ENCODE measurements around the gene C1QTNF12. TPM values are rescaled to one million over a fixed set of nuclear protein-coding genes. Genes with fewer than 3 reads are reported as not detected.

C1QTNF12 gene
- total and polyA plus RNA-seq, 2 of the 8 experiments (the other 6 are each of a cell fraction or from before 2014, with no cell fraction given): 2.1 to 3.7 TPM

- FAIRE-seq (no peak), DNase-seq (ENCODE audit: low read depth in 1 of 2, low spot score in 2 of 2) (no peak)
- no peak overlapping the region for H4K5ac ChIP-seq (ENCODE audit: insufficient read length, low read depth, low read length)
- 45% methylated on average over 24 of the region's 24 CpGs; no CpG with 5 or more reads in 1 of the 2 experiments for WGBS, 2 experiments (ENCODE audit: extremely low coverage in 1 of 2, insufficient coverage in 1 of 2, insufficient read length in 1 of 2, insufficient replicate concordance in 2 of 2, low coverage in 1 of 2, low lambda C conversion rate in 2 of 2, missing lambda C conversion rate in 1 of 2)
- H3K79me1 ChIP-seq (ENCODE audit: low read depth, low read length): peaks cover 41% of the 10 kb centered on the region
- peak overlapping the region; percentile 60; the same call in 1 of the 2 replicates for H3K18ac ChIP-seq (ENCODE audit: extremely low read depth, low read length)
- H3K9ac ChIP-seq (replicated peaks in 1 of 4; ENCODE audit: extremely low read depth in 1 of 4, low read depth in 3 of 4, low read length in 3 of 4): peak overlapping the region in 3 of 4 experiments; percentile 58 to 89 (median 72); a peak in 6 of 7 replicates
- H4K91ac ChIP-seq (replicated peaks; ENCODE audit: insufficient read length, low read length): no peak overlapping the region
- no peak overlapping the region for H3K23ac ChIP-seq (ENCODE audit: insufficient read length)
- no peaks in the 10 kb centered on the region; a peak in 1 of 7 replicates for H3K27me3 ChIP-seq (replicated peaks in 1 of 4; ENCODE audit: control insufficient read depth in 3 of 4, extremely low read depth in 1 of 4, insufficient read depth in 3 of 4, low read length in 3 of 4)
- H3K36me3 ChIP-seq (ENCODE audit: control insufficient read depth in 2 of 4, insufficient read depth in 4 of 4, low read length in 3 of 4): peaks cover 2 to 22% (median 4%) of the 10 kb centered on the region in 4 experiments; a peak in 4 of 8 replicates
- H4K20me1 ChIP-seq (replicated peaks in 1 of 2; ENCODE audit: control insufficient read depth in 1 of 2, insufficient read depth in 2 of 2, low read length in 2 of 2): peaks cover 2 to 33% of the 10 kb centered on the region in 2 experiments
- peak overlapping the region; percentile 86 to 92 (median 90) for H3K4me3 ChIP-seq (ENCODE audit: extremely low read depth in 1 of 4, insufficient read depth in 2 of 4, low read depth in 3 of 4, low read length in 4 of 4)
- peaks cover 6 to 42% of the 10 kb centered on the region in 2 experiments; a peak in 3 of 4 replicates for H3K79me2 ChIP-seq (ENCODE audit: control insufficient read depth in 1 of 2, insufficient read depth in 2 of 2, low read length in 2 of 2)
- peak overlapping the region; percentile 81 to 88 for H3K4me2 ChIP-seq (ENCODE audit: insufficient read depth in 1 of 2, low read depth in 2 of 2, low read length in 2 of 2)
- no peak overlapping the region for H2BK20ac ChIP-seq (ENCODE audit: low read length)
- H2AK5ac ChIP-seq (ENCODE audit: low read depth, low read length): peak overlapping the region; percentile 16; the same call in 1 of the 2 replicates
- H3K27ac ChIP-seq (ENCODE audit: low read depth, low read length): no peak overlapping the region
- H3K14ac ChIP-seq (ENCODE audit: insufficient read length): no peak overlapping the region
- H2BK15ac ChIP-seq (ENCODE audit: low read length): no peak overlapping the region
- peak overlapping the region; percentile 15; the same call in 1 of the 2 replicates for H2BK5ac ChIP-seq (ENCODE audit: low read depth, low read length)
- peaks cover 0 to 6% (median under 1%) of the 10 kb centered on the region in 4 experiments; a peak in 4 of 7 replicates for H3K4me1 ChIP-seq (replicated peaks in 1 of 4; ENCODE audit: control insufficient read depth in 3 of 4, insufficient read depth in 4 of 4, low read length in 3 of 4)
- H2AFZ ChIP-seq (ENCODE audit: low read length): 0 out of 2 replicates have a peak overlapping the region, but pooled peaks have one; percentile 21
- H3K23me2 ChIP-seq (ENCODE audit: low read depth, low read length): peaks cover 7% of the 10 kb centered on the region
- H3K9me3 ChIP-seq (ENCODE audit: insufficient read depth in 2 of 2, low read depth in 1 of 2, low read length in 1 of 2): peaks cover 0 to 9% of the 10 kb centered on the region in 2 experiments; a peak in 2 of 4 replicates
- peak overlapping the region; percentile 11; the same call in 1 of the 2 replicates for H2BK12ac ChIP-seq (ENCODE audit: low read depth, low read length)
- CTCF ChIA-PET (ENCODE audit: partially characterized antibody): interaction anchor here (0.6 to 1.6 kb wide), 12 partner anchors 9 to 246 kb away, joined by 3 to 6 read pairs (median 4); partner anchors contain the start of gene RNF223
- POLR2A ChIA-PET (ENCODE audit: partially characterized antibody): interaction anchor here (0.7 to 2.3 kb wide), 15 partner anchors 8 to 206 kb away, joined by 3 to 12 read pairs (median 4); partner anchors contain the start of gene TNFRSF18
- H2BK120ac ChIP-seq (replicated peaks; ENCODE audit: low read depth, low read length): no peak overlapping the region
- no peak overlapping the region for H4K8ac ChIP-seq (ENCODE audit: extremely low read depth, insufficient read depth, low read length)
- H3K56ac ChIP-seq (replicated peaks; ENCODE audit: insufficient read length, low read depth, low read length): no peak overlapping the region
- H3K4ac ChIP-seq (replicated peaks; ENCODE audit: insufficient read length, low read depth, low read length): no peak overlapping the region
- no peak for TF ChIP-seq TCF12 (IDR thresholded peaks at IDR 0.05; ENCODE audit: low read depth, low read length)
- no peak for TF ChIP-seq YY1 (IDR thresholded peaks at IDR 0.05; ENCODE audit: low read depth, low read length)
- no peak for TF ChIP-seq NRF1 (IDR thresholded peaks at IDR 0.05; ENCODE audit: low read depth, low read length)
- no peak for TF ChIP-seq SIRT6 (IDR thresholded peaks at IDR 0.05; ENCODE audit: low read length)
- no peak for TF ChIP-seq MAFK (IDR thresholded peaks at IDR 0.05; ENCODE audit: low read depth, low read length)
- peak in 2 of 3 experiments; percentile 21 to 22; a peak in 2 of 4 replicates for TF ChIP-seq CTCF (IDR thresholded peaks at IDR 0.05; ENCODE audit: control extremely low read depth in 1 of 3, insufficient read depth in 1 of 3, low read depth in 1 of 3, low read length in 3 of 3)
- no peak for TF ChIP-seq SUZ12 (IDR thresholded peaks at IDR 0.05; ENCODE audit: low read length)
- TF ChIP-seq GABPA (IDR thresholded peaks at IDR 0.05; ENCODE audit: borderline replicate concordance, insufficient read depth, low read length): no peak
These were observed 15.7 kb downstream of the C1QTNF12 start for GRCh38 chr1:1230656-1231399.
